Ovary (tissue), 10 donors: ENCODE measurements around the gene MASP1. TPM values are rescaled to one million over a fixed set of nuclear protein-coding genes. Genes with fewer than 3 reads are reported as not detected.

Experiments used
- DNase-seq, 5 donors: peaks; one replicate each; pipeline ENCODE4 v3.0.0-alpha.2; 2019 to 2020
- H3K27ac ChIP-seq, 2 donors: fragments of 200-600 bp; one replicate each; pipeline versions ENCODE4 v1.5.1 to v1.8.0; 2019 to 2022
- H3K27me3 ChIP-seq: fragments of 200-600 bp; one replicate; pipeline ENCODE4 v1.8.0; 2022
- H3K36me3 ChIP-seq: fragments of 200-600 bp; sonication (generic); one replicate; pipeline ENCODE4 v1.5.1; 2019
- H3K4me1 ChIP-seq: one replicate; pipeline ENCODE4 v1.8.1; 2013; ENCODE audit warnings: mild to moderate bottlenecking, moderate library complexity; ENCODE audit not compliant: insufficient read depth
- H3K4me3 ChIP-seq: fragments of 200-600 bp; sonication (generic); one replicate; pipeline ENCODE4 v1.5.1; 2017
- H3K9me3 ChIP-seq, 2 donors: fragments of 200-600 bp in 1 of 2; sonication (generic) in 1 of 2; one replicate each; pipeline versions ENCODE4 v1.5.1 to v1.8.1; 2013 to 2019; ENCODE audit warnings: mild to moderate bottlenecking in 1 of 2, moderate library complexity in 1 of 2
- EP300 ChIP-seq: sonication (generic); formaldehyde crosslinking; IDR thresholded peaks from one replicate; pipeline ENCODE4 v1.6.1; 2017; ENCODE audit warnings: antibody characterized with exemption
- POLR2A ChIP-seq: fragments of 450-650 bp; IDR thresholded peaks from one replicate; pipeline ENCODE4 v1.6.1; 2017; ENCODE audit warnings: antibody characterized with exemption, mild to moderate bottlenecking, moderate library complexity
- WGBS, 3 donors: extraction: QIAGEN DNeasy Blood & Tissue Kit in 1 of 3; methylation state at CpG; one replicate each; pipeline versions ENCODE4 v1.1.5 to v1.1.7; 2013 to 2017; 5-methylcytosine and 5-hydroxymethylcytosine counted together
- intact Hi-C, 4 donors: fragments of 100-400 bp; cut with DNase I; formaldehyde crosslinking; loops; one replicate each; pipeline versions ENCODE4 v1.11.0 to v1.15.1; 2022 to 2023
- long read RNA-seq, 3 donors: library from polyadenylated mRNA in 2 of 3; unstranded in 2 of 3; transcript quantifications; one replicate each; pipeline ENCODE4 v2.0.0 and lab custom pipeline, GENCODE V29; 2021 to 2026
- polyA plus RNA-seq, 2 donors: library from polyadenylated mRNA; stranded (reverse); fragments of 200-250 nt in 1 of 2; fragments of 350-450 nt in 1 of 2; fragmentation: Illumina TruSeq in 1 of 2; extraction: RNeasy Lipid Tissue Mini Kit (QIAGEN cat#74804) in 1 of 2; gene quantifications; one replicate each; pipeline ENCODE4 v1.2.3, GENCODE V29; 2013 to 2014
- total RNA-seq, 7 donors: library from RNA; depleted of rRNA in 2 of 7; stranded (reverse); fragments of >200 nt in 2 of 7; fragmentation: NEBNext Ultra II Directional in 3 of 7; extraction: Animal tissue kit (Norgen Biotek cat#: 25700) in 3 of 7; gene quantifications; one replicate each; pipeline versions ENCODE4 v1.1.0 to v1.2.4, GENCODE V29; 2016 to 2023
- TF ChIP-seq, protein P1 (sequence below), 3 donors: fragments of 450-650 bp in 2 of 3; fragments of 200-600 bp in 1 of 3; IDR thresholded peaks; one replicate each; pipeline versions ENCODE4 v1.5.1 to v1.8.0; 2016 to 2022; ENCODE audit warnings: antibody characterized with exemption in 3 of 3, mild to moderate bottlenecking in 1 of 3
- donor health status: DM: no; HTN: no; CAD: no; lungs with moderate emphysema.
- donor health status: DM: no; HTN: no; CAD: no.
- donor health status: Bipolar disorder and iron deficiency.
- donor health status: DM: yes; HTN: yes; CAD: no.
- donor health status: DM: no; HTN: no; CAD: no.
- donor health status: DM: yes; HTN: yes; CAD: no.

MASP1 gene, protein sequence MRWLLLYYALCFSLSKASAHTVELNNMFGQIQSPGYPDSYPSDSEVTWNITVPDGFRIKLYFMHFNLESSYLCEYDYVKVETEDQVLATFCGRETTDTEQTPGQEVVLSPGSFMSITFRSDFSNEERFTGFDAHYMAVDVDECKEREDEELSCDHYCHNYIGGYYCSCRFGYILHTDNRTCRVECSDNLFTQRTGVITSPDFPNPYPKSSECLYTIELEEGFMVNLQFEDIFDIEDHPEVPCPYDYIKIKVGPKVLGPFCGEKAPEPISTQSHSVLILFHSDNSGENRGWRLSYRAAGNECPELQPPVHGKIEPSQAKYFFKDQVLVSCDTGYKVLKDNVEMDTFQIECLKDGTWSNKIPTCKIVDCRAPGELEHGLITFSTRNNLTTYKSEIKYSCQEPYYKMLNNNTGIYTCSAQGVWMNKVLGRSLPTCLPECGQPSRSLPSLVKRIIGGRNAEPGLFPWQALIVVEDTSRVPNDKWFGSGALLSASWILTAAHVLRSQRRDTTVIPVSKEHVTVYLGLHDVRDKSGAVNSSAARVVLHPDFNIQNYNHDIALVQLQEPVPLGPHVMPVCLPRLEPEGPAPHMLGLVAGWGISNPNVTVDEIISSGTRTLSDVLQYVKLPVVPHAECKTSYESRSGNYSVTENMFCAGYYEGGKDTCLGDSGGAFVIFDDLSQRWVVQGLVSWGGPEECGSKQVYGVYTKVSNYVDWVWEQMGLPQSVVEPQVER
- total RNA-seq (1 to 10 TPM in 6 of 7 donors, under 1 TPM in 1; 0.40 to 5.6 (median 4.4) TPM), polyA plus RNA-seq (10 to 100 TPM in 1 of 2 donors, 1 to 10 TPM in 1; 2.2 to 19.5 TPM)
- long read RNA-seq, donor 1, full-length matches to known transcripts, result 4 of 11 reads
- long read RNA-seq, donor 1, partial matches to known transcripts, result 4 of 11 reads
- long read RNA-seq, donor 1, other reads (novel, unspliced or antisense), result 3 of 11 reads
- long read RNA-seq, donor 2, result 0 reads
- long read RNA-seq, donor 3, full-length matches to known transcripts, result 10 of 13 reads
- long read RNA-seq, donor 3, partial matches to known transcripts, result 0 of 13 reads
- long read RNA-seq, donor 3, other reads (novel, unspliced or antisense), result 3 of 13 reads

DNA sequence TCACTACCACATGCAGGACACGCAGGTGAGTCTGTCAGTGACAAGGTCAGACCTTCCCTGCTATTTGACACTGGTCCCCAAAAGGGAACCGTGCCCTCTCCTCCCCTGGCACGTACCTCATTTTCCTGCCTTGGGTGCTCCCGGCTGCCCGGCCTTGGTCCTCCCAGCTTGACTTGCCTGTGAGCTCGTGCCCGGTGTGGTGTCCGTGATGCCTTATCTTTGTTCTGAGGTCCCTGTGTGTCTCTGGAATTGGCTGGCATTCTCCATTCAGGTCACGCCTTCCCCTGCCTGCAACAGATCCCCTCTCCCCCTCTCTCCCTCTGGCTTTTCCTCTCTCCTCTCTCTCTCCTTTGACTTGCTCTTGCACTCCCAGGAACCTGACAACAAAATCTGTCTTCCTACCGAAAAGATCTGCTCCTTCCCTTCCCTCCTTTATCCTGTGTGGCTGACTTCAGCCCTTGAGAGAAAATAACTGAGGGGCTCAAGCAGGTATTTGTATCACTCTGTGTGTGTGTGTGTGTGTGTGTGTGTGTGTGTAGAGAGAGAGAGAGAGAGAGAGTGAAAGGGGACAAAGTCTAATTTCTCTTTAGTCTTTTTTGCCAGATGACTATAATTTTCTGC, at the start of gene MASP1:
MASP1 (minus strand) TSS at position 226 of the 621 bp plus-strand sequence; CDS start at position 121, 105 bp downstream.
- Histone ChIP-seq H3K27ac (no peak within 1 kb of the TSS), H3K4me3 (peak within 1 kb of the TSS; percentile 46), H3K4me1 (no peaks in the 10 kb centered on the region), H3K27me3 (no peaks in the 10 kb centered on the region), H3K9me3 (no peaks in the 10 kb centered on the region), H3K36me3 (no peaks in the 10 kb centered on the region)
- WGBS, 3 donors, result 10 to 13% (median 12%) methylated on average over 10 of the region's 10 CpGs
- TF ChIP-seq EP300 (no peak), POLR2A (no peak)
- TF ChIP-seq, protein P1, sequence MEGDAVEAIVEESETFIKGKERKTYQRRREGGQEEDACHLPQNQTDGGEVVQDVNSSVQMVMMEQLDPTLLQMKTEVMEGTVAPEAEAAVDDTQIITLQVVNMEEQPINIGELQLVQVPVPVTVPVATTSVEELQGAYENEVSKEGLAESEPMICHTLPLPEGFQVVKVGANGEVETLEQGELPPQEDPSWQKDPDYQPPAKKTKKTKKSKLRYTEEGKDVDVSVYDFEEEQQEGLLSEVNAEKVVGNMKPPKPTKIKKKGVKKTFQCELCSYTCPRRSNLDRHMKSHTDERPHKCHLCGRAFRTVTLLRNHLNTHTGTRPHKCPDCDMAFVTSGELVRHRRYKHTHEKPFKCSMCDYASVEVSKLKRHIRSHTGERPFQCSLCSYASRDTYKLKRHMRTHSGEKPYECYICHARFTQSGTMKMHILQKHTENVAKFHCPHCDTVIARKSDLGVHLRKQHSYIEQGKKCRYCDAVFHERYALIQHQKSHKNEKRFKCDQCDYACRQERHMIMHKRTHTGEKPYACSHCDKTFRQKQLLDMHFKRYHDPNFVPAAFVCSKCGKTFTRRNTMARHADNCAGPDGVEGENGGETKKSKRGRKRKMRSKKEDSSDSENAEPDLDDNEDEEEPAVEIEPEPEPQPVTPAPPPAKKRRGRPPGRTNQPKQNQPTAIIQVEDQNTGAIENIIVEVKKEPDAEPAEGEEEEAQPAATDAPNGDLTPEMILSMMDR (IDR thresholded peaks at IDR 0.05), result no peak
- DNase-seq, result peak in 3 of 5 donors; percentile 14 to 39 (median 15)
- intact Hi-C loops, result no loop called here

DNA sequence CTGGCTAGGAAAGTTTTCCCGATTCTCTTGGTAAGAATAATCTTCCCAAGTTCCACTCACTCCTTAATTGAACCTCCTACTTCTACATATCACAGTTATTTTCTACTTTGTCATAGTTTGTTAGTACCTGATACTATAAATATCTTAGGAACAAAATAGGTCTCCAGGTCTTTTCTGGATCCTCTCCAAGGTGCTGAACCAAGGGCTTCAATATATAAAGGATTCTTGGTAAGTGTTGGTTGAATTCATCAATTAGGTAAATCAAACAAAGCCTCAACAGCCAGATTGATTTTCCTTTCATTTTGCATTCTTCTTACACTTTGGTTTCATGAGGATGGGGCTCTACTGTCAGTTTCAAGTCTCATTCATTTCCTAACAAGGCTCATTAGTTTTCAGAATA, 49.0 kb upstream of the MASP1 start:
- Histone ChIP-seq H3K27me3 (no peaks in the 10 kb centered on the region), H3K4me3 (no peak overlapping the region), H3K4me1 (no peaks in the 10 kb centered on the region), H3K36me3 (no peaks in the 10 kb centered on the region), H3K9me3 (no peaks in the 10 kb centered on the region), H3K27ac (no peak overlapping the region)
- no peak for DNase-seq
- intact Hi-C loops, result no loop called here
- 85 to 93% (median 86%) methylated on average over 1 of the region's 1 CpG for WGBS, 3 donors
- no peak for TF ChIP-seq POLR2A
- TF ChIP-seq, protein P1 (IDR thresholded peaks at IDR 0.05), result no peak
- no peak for TF ChIP-seq EP300

DNA sequence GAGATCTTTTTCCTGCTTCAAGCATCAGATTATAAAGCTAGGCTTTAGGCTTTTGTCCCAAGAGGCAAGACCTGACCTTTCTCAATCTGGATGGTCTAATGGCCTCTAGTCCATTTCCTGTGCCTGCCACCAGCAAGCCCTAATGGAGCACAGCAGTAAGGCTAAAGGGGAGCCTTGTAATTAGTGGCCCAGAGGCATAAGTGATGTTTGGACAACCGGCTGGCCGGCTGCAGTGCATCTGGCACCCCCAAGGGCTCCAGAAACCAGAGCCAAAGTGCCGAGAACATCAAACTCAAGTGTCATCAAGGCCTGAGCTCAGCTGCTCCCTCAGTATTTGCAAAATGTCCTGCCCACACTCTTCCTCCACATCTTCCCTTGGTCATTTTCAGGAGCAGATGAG, 44.8 kb upstream of the MASP1 start:
- no peaks in the 10 kb centered on the region for H3K4me1 ChIP-seq
- WGBS, 3 donors, result 62 to 70% (median 62%) methylated on average over 3 of the region's 3 CpGs
- H3K27ac ChIP-seq, result no peak overlapping the region
- H3K9me3 ChIP-seq, result no peaks in the 10 kb centered on the region
- H3K4me3 ChIP-seq, result no peak overlapping the region
- intact Hi-C loops, result loop anchor here in 1 of 4 donors (5.0 kb wide), 1 partner anchor 136 kb away; no protein-coding TSS in a partner anchor
- DNase-seq, result no peak
- TF ChIP-seq, protein P1 (IDR thresholded peaks at IDR 0.05), result no peak
- TF ChIP-seq POLR2A (no peak), EP300 (no peak)
- no peaks in the 10 kb centered on the region for H3K36me3 ChIP-seq
- H3K27me3 ChIP-seq, result no peaks in the 10 kb centered on the region

DNA sequence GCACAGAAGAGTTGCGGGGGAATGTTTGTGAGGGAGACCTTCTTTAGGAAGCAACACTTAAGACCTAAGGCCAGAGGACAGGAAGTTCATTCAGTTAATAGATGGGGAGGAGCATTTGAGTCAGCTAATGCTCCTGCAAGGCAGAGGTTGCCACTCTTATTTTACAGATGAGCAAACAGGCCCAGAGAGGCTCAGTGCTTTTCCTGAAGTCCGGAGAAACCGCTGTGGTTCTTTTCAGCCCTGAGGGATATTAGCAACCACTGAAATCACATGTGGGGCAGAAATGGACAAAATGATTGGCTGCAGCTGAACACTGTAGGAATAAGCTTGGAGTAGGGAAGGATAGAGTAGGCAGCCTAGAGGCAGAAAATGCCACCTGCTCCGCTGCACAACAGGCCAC, 43.4 kb upstream of the MASP1 start:
- 95 to 97% (median 95%) methylated on average over 4 of the region's 4 CpGs for WGBS, 3 donors
- TF ChIP-seq, protein P1 (IDR thresholded peaks at IDR 0.05), result no peak
- no peak for TF ChIP-seq EP300
- no peak for TF ChIP-seq POLR2A
- Histone ChIP-seq H3K9me3 (no peaks in the 10 kb centered on the region), H3K4me1 (no peaks in the 10 kb centered on the region), H3K27me3 (no peaks in the 10 kb centered on the region), H3K4me3 (no peak overlapping the region), H3K27ac (no peak overlapping the region), H3K36me3 (no peaks in the 10 kb centered on the region)
- intact Hi-C loops, result loop anchor here in 1 of 4 donors (5.0 kb wide), 1 partner anchor 137 kb away; no protein-coding TSS in a partner anchor
- no peak for DNase-seq
